H1 (cell line): Measurements from ENCODE around the gene GHRL. TPM values are rescaled to one million over a fixed set of nuclear protein-coding genes. Genes with fewer than 3 reads are reported as not detected.
"Not testable (repeated sequence)": the region's sequence is repeated elsewhere in the genome, so short reads cannot be mapped to it uniquely, and the experiment has no call there.

Experiments
- CTCF ChIA-PET: fragments of 300-600 bp; sonication (Branson Sonifier 250); formaldehyde crosslinking; loops from one replicate; lab custom pipeline; 2021; ENCODE audit not compliant: partially characterized antibody; lab: Charles Lee
- POLR2A ChIA-PET: fragments of 300-600 bp; sonication (Branson Sonifier 250); formaldehyde crosslinking; loops from one replicate; lab custom pipeline; 2021; ENCODE audit warnings: inconsistent platforms; ENCODE audit not compliant: partially characterized antibody; lab: Charles Lee
- DNase-seq, 2 experiments: peaks; one replicate each; pipeline versions ENCODE4 v3.0.0 to v3.0.0-alpha.2; 2010 to 2022; ENCODE audit warnings: low spot score in 2 of 2, low read depth in 1 of 2, mixed read lengths in 1 of 2
- FAIRE-seq: peaks from 2 replicates; lab custom pipeline; 2011; peaks lifted over from hg19 to GRCh38; lab: Jason Lieb, UNC
- H2AFZ ChIP-seq: 2 replicates; pipeline ENCODE4 v1.8.1; 2012; ENCODE audit warnings: low read length, inconsistent platforms
- H2AK5ac ChIP-seq: 2 replicates; pipeline ENCODE4 v1.6.1; 2013; ENCODE audit warnings: low read depth, low read length
- H2BK120ac ChIP-seq: replicated peaks from 2 replicates; pipeline ENCODE3; 2013; ENCODE audit warnings: low read depth, low read length, inconsistent platforms
- H2BK12ac ChIP-seq: 2 replicates; pipeline ENCODE4 v1.6.1; 2013; ENCODE audit warnings: low read depth, low read length
- H2BK15ac ChIP-seq: 2 replicates; pipeline ENCODE4 v1.6.1; 2013; ENCODE audit warnings: low read length
- H2BK20ac ChIP-seq: 2 replicates; pipeline ENCODE4 v1.6.1; 2013; ENCODE audit warnings: low read length
- H2BK5ac ChIP-seq: 2 replicates; pipeline ENCODE4 v1.6.1; 2013; ENCODE audit warnings: low read depth, low read length
- H3K14ac ChIP-seq: 2 replicates; pipeline ENCODE4 v1.6.1; 2013; ENCODE audit warnings: inconsistent platforms; ENCODE audit not compliant: insufficient read length
- H3K18ac ChIP-seq: 2 replicates; pipeline ENCODE4 v1.6.1; 2013; ENCODE audit warnings: low read length; ENCODE audit errors: extremely low read depth
- H3K23ac ChIP-seq: 2 replicates; pipeline ENCODE4 v1.6.1; 2013; ENCODE audit warnings: inconsistent platforms; ENCODE audit not compliant: insufficient read length
- H3K23me2 ChIP-seq: 2 replicates; pipeline ENCODE4 v1.6.1; 2013; ENCODE audit warnings: low read depth, low read length
- H3K27ac ChIP-seq: 2 replicates; pipeline ENCODE4 v1.6.1; 2011; ENCODE audit warnings: low read depth, low read length, inconsistent platforms
- H3K27me3 ChIP-seq, 4 experiments: replicated peaks in 1 of 4; 1 replicate in 1 of 4; 2 replicates in 3 of 4; pipeline versions ENCODE4 v1.6.1 to v1.8.1; 2011 to 2013; ENCODE audit warnings: low read length in 3 of 4, mild to moderate bottlenecking in 3 of 4, inconsistent platforms in 2 of 4, mixed read lengths in 2 of 4, moderate library complexity in 1 of 4; ENCODE audit not compliant: control insufficient read depth in 3 of 4, insufficient read depth in 3 of 4; ENCODE audit errors: extremely low read depth in 1 of 4
- H3K36me3 ChIP-seq, 4 experiments: 2 replicates each; pipeline versions ENCODE4 v1.6.1 to v1.8.1; 2011 to 2013; ENCODE audit warnings: mild to moderate bottlenecking in 4 of 4, low read length in 3 of 4, moderate library complexity in 2 of 4, control low read depth in 1 of 4, inconsistent platforms in 1 of 4; ENCODE audit not compliant: insufficient read depth in 4 of 4, control insufficient read depth in 2 of 4
- H3K4ac ChIP-seq: replicated peaks from 2 replicates; pipeline ENCODE3; 2013; ENCODE audit warnings: low read length, low read depth, mixed read lengths, inconsistent platforms; ENCODE audit not compliant: insufficient read length
- H3K4me1 ChIP-seq, 4 experiments: replicated peaks in 1 of 4; 1 replicate in 1 of 4; 2 replicates in 3 of 4; pipeline versions ENCODE4 v1.6.1 to v1.8.1; 2011 to 2013; ENCODE audit warnings: low read length in 3 of 4, inconsistent platforms in 2 of 4, mixed read lengths in 1 of 4; ENCODE audit not compliant: insufficient read depth in 4 of 4, control insufficient read depth in 3 of 4
- H3K4me2 ChIP-seq, 2 experiments: 2 replicates each; pipeline versions ENCODE4 v1.6.1 to v1.8.1; 2011 to 2013; ENCODE audit warnings: low read depth in 2 of 2, low read length in 2 of 2, control low read depth in 1 of 2, inconsistent platforms in 1 of 2, mild to moderate bottlenecking in 1 of 2; ENCODE audit not compliant: insufficient read depth in 1 of 2
- H3K4me3 ChIP-seq, 4 experiments: fragments of 200-600, 300-600 bp in 1 of 4; sonication (generic), shearing (Covaris generic), sonication (Bioruptor Twin) in 1 of 4; 2 replicates each; pipeline versions ENCODE4 v1.5.1 to v1.8.1; 2011 to 2016; ENCODE audit warnings: low read length in 4 of 4, low read depth in 3 of 4, control low read depth in 2 of 4, inconsistent platforms in 2 of 4, mild to moderate bottlenecking in 2 of 4, mixed read lengths in 1 of 4, moderate library complexity in 1 of 4; ENCODE audit not compliant: insufficient read depth in 2 of 4; ENCODE audit errors: extremely low read depth in 1 of 4
- H3K56ac ChIP-seq: replicated peaks from 2 replicates; pipeline ENCODE3; 2013; ENCODE audit warnings: low read depth, mild to moderate bottlenecking, mixed read lengths, low read length, inconsistent platforms; ENCODE audit not compliant: insufficient read length
- H3K79me1 ChIP-seq: 2 replicates; pipeline ENCODE4 v1.6.1; 2013; ENCODE audit warnings: low read depth, low read length, control low read depth
- H3K79me2 ChIP-seq, 2 experiments: 2 replicates each; pipeline versions ENCODE4 v1.6.1 to v1.8.1; 2012 to 2013; ENCODE audit warnings: low read length in 2 of 2, mild to moderate bottlenecking in 2 of 2, inconsistent platforms in 1 of 2; ENCODE audit not compliant: insufficient read depth in 2 of 2, control insufficient read depth in 1 of 2
- H3K9ac ChIP-seq, 4 experiments: replicated peaks in 1 of 4; 1 replicate in 1 of 4; 2 replicates in 3 of 4; pipeline versions ENCODE4 v1.6.1 to v1.8.1; 2011 to 2013; ENCODE audit warnings: low read depth in 3 of 4, low read length in 3 of 4, control low read depth in 2 of 4, mild to moderate bottlenecking in 2 of 4, moderate library complexity in 2 of 4, inconsistent platforms in 1 of 4; ENCODE audit errors: extremely low read depth in 1 of 4
- H3K9me3 ChIP-seq, 2 experiments: 2 replicates each; pipeline versions ENCODE4 v1.6.1 to v1.8.1; 2012 to 2013; ENCODE audit warnings: mild to moderate bottlenecking in 2 of 2, moderate library complexity in 2 of 2, control low read depth in 1 of 2, inconsistent platforms in 1 of 2, low read depth in 1 of 2, low read length in 1 of 2, mixed read lengths in 1 of 2; ENCODE audit not compliant: insufficient read depth in 2 of 2
- H4K20me1 ChIP-seq, 2 experiments: replicated peaks in 1 of 2; 2 replicates each; pipeline versions ENCODE3 to v1.8.1; 2011 to 2013; ENCODE audit warnings: inconsistent platforms in 2 of 2, low read length in 2 of 2, mild to moderate bottlenecking in 1 of 2; ENCODE audit not compliant: insufficient read depth in 2 of 2, control insufficient read depth in 1 of 2
- H4K5ac ChIP-seq: 2 replicates; pipeline ENCODE4 v1.6.1; 2013; ENCODE audit warnings: low read length, low read depth, mixed read lengths, inconsistent platforms; ENCODE audit not compliant: insufficient read length
- H4K8ac ChIP-seq: 2 replicates; pipeline ENCODE4 v1.8.0; 2013; ENCODE audit warnings: mild to moderate bottlenecking, moderate library complexity, low read length, inconsistent platforms; ENCODE audit not compliant: insufficient read depth; ENCODE audit errors: extremely low read depth
- H4K91ac ChIP-seq: replicated peaks from 2 replicates; pipeline ENCODE3; 2013; ENCODE audit warnings: low read length, mixed read lengths, inconsistent platforms; ENCODE audit not compliant: insufficient read length
- whole genome bisulfite sequencing, 2 experiments: shearing (Covaris generic) in 1 of 2; methylation state at CpG; one replicate each; pipeline versions ENCODE4 v1.1.6 to v1.1.7; 2013 to 2015; ENCODE audit warnings: low lambda C conversion rate in 2 of 2, mixed read lengths in 2 of 2, inconsistent platforms in 1 of 2, low coverage in 1 of 2, missing lambda C conversion rate in 1 of 2; ENCODE audit not compliant: insufficient replicate concordance in 2 of 2, insufficient coverage in 1 of 2, insufficient read length in 1 of 2; ENCODE audit errors: extremely low coverage in 1 of 2, missing lambda C conversion rate in 1 of 2; 5-methylcytosine and 5-hydroxymethylcytosine counted together
- polyA plus RNA-seq, 7 experiments: library from polyadenylated mRNA; depleted of rRNA in 3 of 7; stranded (reverse) in 5 of 7; unstranded in 2 of 7; fragments of >200 nt in 5 of 7; fragments of 200-250 nt in 2 of 7; gene quantifications; 1 replicate in 5 of 7; 2 replicates in 1 of 7; 4 replicates in 1 of 7; pipeline versions ENCODE4 v1.2.1 to v1.2.3, GENCODE V29; 2011 to 2013; ENCODE audit warnings: missing spikeins in 2 of 7, mixed read lengths in 2 of 7
- total RNA-seq: library from RNA; stranded (reverse); fragmentation: NEBNext Ultra II Directional; extraction: Animal tissue kit (Norgen Biotek cat#: 25700); gene quantifications from 2 replicates; pipeline ENCODE4 v1.2.1, GENCODE V29; 2021

GHRL gene
- total and polyA plus RNA-seq, 2 of the 8 experiments (the other 6 are each of a cell fraction or from before 2014, with no cell fraction given): 0.32 to 0.35 TPM

- not testable (repeated sequence) for H4K91ac ChIP-seq, H4K5ac ChIP-seq, H4K8ac ChIP-seq, H3K23ac ChIP-seq, H2BK20ac ChIP-seq, H3K27ac ChIP-seq, H2BK15ac ChIP-seq, H3K4me1 ChIP-seq, H3K23me2 ChIP-seq, H3K4ac ChIP-seq, H3K4me2 ChIP-seq, H3K9me3 ChIP-seq, FAIRE-seq, H3K9ac ChIP-seq, DNase-seq, H3K4me3 ChIP-seq, H3K14ac ChIP-seq, H2BK5ac ChIP-seq, H2BK120ac ChIP-seq, H2AK5ac ChIP-seq, H2AFZ ChIP-seq, H3K79me1 ChIP-seq, H2BK12ac ChIP-seq, H3K27me3 ChIP-seq, H3K18ac ChIP-seq, H3K56ac ChIP-seq
- ChIA-PET CTCF (interaction anchor here (0.6 to 5.2 kb wide), 7 partner anchors 9 to 49 kb away, joined by 3 to 29 read pairs (median 5); partner anchors contain the start of gene SEC13), POLR2A (interaction anchor here (0.6 to 1.2 kb wide), 4 partner anchors 16 to 29 kb away, joined by 3 read pairs; no protein-coding TSS in a partner anchor)
- 93% methylated on average over 11 of the region's 11 CpGs; no CpG with 5 or more reads in 1 of the 2 experiments for WGBS, 2 experiments
- H3K36me3 ChIP-seq: peaks cover 9 to 18% (median 13%) of the 10 kb centered on the region in 4 experiments; a peak in 7 of 8 replicates
- peaks cover 4 to 12% of the 10 kb centered on the region in 2 experiments for H4K20me1 ChIP-seq
- peaks cover 0 to 49% of the 10 kb centered on the region in 2 experiments; a peak in 2 of 4 replicates for H3K79me2 ChIP-seq
Observed at GRCh38 chr3:10272476-10272875, 20.3 kb downstream of the GHRL start.
